Measurements from ENCODE around the gene DPYD. TPM values are rescaled to one million over a fixed set of nuclear protein-coding genes. Genes with fewer than 3 reads are reported as not detected.
A peak's percentile ranks its signal among the peaks of the same experiment; 100 is the strongest.

Gene DPYD
- polyA plus RNA-seq, 4 donors, result 11.4 to 44.8 (median 16.7) TPM

DNA sequence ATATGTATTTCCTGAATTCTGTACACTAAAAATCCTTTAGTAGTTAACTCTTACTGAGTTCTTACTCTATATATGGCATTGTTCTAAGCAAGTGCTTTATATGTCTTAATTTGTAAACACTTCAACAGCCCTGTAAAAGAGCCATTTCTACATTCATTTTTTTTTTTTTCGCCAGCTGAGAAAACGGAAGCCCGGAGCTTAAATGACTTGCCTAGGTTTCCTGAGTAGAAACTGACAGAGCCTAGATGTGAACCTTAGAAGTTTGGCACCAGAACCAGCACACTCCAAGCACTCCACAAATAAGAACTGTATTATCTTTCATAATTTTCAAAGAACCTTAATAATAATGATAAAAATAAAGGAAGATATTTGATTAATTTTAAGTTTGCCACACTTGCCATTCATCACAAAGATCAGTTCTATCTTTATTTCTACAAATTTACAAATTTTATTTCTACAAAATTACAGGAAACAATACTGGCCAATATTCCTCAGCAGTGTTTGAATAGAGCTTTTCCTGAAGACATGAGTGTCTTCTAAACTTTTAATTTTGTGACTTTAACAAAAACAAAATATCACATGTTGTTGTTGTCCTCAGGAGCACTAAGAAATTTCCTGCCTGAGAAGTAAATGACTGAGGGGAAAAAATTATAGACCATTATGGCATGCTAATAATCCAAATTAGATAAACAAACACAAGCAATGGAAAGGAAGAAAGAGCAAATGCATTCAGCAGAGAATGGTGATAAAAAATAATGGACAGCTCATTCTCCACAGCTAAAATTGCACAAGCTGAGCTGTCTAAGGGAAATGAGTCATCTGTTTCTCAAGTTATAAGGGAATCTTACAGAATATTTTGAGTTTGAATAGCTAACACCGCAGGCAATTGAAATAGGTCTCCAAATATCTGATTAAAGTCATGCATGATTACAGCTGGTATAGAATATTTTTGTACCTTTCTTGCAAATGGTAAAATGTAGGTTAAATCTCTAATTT is 71.2 kb downstream of the DPYD start:
- DNase-seq (ENCODE audit: low read depth in 4 of 4, low spot score in 3 of 4), result no peak

DNA sequence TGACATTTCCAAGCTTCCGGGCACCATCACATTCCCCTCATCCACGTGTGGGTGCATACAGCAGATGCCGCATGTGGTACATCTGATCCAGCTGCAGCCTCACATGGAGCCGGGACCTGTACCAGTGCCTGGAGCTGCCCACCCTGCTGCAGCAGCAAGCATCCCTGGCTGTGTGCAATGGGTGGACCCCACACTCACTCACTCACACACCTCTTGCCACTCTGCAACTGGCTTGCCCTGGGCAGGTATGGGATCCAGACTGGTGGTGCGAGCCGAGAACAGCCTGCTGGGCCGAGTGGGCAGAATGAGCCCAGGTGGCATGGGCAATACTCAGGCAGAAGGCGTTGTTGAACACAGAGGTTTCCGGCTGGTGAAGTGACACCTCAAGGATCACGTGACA is 75.0 kb downstream of the DPYD start:
- DNase-seq (ENCODE audit: low read depth in 4 of 4, low spot score in 3 of 4), result no peak

DNA sequence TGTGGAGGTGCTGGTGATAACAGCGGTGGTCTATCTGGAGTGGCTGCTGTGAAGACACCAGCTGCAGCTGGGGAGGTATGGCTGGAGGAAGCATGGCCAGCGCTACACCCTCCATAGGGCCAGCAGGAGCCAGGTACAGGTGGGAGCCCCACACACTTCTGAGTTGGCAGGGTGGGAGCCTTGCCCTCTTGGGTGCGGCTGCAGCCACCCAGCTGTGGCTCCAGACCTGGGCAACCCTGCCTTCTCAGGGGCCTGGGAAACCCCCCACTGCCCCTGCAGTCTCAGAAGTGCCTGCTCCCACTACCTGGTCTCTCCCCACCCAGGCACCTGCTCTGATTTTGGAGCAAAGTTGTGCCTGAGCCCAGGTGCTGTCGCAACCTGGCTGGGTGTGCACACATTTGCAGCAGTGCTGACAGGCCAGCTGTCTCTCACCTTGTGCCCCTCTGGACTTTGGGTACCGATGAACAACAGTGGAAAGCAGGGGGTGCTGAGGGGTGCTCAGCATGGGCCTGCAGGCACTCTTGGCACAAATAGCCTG is 76.2 kb downstream of the DPYD start:
- DNase-seq (ENCODE audit: low read depth in 4 of 4, low spot score in 3 of 4), result no peak

DNA sequence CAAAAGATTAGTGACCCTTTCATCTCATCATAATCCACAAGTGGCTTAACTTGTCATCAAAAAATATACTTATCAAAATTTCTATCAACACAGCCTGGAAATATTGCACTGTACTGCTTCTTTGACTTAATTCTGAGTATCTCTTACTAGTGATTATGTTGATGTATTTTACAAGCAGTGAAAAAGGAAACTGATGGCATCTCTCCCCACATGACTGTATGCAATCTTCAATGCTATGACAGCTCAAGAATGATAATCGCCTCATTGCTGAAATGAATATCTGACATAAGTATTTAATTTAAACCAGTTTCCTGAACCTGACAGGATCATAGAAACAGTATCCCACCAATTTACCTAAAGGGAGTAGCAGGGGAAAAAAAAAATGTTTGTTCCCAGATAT is 79.5 kb downstream of the DPYD start:
- no peak for DNase-seq (ENCODE audit: low read depth in 4 of 4, low spot score in 3 of 4)

DNA sequence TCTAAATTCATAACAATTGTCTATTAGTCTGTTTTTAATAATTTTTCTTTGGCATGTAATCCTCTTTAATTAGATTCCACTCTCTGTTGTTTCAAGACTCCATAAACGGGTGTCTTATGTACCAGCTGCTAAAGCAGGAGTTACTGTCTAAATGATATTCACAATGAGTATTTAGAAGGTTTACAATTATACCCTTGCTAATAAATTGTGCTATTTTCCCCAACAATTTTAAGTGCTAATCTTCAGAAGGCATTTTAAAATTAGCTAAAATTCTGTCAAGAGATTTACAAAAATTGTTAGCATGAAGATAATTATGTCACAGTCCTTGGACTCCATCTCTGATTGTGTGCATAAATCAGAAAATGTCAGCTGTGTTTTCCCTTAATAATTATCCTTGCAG is 83.7 kb downstream of the DPYD start:
- no peak for DNase-seq (ENCODE audit: low read depth in 4 of 4, low spot score in 3 of 4)

DNA sequence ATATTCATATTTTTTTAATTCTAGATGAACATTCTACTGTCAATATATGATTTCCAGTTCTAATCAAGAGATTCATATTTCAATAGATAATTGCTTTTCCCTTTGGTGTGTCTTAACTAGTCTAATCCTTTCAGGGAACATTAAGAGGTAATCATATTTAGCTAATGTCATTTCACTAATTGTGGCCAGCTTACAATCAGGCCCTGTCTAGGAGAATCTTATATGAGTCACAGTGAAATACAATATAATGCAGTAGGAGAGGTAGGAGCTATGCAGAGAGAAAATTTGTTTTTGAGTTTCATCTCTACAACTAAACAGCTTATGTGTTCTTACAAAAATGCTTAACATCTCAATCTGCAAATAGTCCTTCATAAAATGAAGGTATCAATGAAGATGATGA is 85.9 kb downstream of the DPYD start:
- DNase-seq (ENCODE audit: low read depth in 4 of 4, low spot score in 3 of 4), result no peak

DNA sequence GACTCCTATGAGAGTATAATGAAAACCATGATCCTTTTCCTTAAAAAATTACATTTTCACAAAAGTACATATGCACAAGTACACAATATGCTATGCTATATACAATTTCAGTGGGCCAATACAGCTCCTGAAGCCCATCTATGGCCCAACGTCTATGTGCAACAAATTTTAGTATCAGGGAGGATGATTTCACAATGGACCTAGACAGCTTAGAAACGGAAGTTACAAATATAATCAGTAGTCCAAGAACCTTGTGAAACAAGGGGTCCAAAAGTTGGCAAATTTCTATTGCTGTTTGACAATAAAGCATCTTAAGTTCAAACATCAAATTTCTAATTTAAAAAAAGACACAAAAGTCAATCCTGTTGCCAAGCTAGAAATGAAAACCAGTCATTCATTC is 87.0 kb downstream of the DPYD start:
- DNase-seq (ENCODE audit: low read depth in 4 of 4, low spot score in 3 of 4), result no peak

DNA sequence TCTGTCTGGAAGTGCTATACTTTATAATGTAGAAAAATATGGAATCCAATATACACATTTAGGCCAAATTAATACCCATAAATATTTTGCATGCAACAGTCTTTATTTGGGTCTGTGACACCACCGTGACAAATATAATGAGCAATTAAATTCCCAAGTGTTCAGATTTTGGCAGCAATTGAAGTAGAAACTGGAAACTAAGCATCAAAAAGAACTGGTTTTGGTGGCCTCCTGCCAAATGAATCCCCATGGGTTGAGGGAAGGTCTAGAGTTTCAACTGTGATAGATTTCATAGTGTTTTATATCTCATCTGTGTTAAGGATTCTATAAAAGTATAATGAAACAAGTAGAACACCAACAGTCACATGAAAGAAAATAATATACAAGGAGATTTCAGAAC is 88.4 kb downstream of the DPYD start:
- DNase-seq (ENCODE audit: low read depth in 4 of 4, low spot score in 3 of 4), result no peak

DNA sequence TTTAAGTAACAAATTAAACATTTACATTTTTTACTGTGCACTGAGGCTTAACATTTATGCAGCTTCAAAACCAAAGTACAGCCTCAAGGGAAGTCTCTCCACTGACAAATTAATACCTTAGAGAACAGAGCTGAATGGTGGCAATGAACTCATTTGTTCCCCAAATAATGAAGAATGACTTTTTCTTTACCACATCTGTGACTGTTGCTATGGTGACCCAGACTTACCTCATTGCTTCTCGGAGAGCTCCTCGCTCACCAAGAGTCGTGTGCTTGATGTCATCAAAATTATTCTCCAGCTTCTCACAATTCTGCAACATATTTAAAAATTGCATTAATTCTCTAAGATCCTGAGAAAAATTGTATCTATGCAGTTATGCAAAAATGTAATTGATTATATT is 92.9 kb downstream of the DPYD start:
- DNase-seq (ENCODE audit: low read depth in 4 of 4, low spot score in 3 of 4), result no peak

DNA sequence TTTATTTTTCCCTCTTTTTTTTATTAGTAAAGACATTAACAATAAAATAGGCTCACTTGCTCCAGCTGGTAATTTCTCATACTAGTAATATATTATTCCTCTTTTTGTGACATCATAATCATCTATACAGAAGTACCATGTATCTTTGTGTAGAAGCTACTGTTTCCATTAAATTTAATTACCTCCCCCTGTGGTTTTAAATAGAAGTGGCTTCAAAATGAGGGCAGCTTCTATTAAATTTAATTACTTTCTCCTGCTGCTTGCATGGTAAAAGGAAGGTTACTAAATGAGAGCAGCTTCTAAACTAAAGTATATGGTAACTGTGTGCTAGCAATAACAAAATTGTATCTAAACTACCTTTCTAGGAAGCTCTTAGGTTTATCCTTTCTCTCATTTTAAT is 94.0 kb downstream of the DPYD start:
- DNase-seq (ENCODE audit: low read depth in 4 of 4, low spot score in 3 of 4), result no peak

DNA sequence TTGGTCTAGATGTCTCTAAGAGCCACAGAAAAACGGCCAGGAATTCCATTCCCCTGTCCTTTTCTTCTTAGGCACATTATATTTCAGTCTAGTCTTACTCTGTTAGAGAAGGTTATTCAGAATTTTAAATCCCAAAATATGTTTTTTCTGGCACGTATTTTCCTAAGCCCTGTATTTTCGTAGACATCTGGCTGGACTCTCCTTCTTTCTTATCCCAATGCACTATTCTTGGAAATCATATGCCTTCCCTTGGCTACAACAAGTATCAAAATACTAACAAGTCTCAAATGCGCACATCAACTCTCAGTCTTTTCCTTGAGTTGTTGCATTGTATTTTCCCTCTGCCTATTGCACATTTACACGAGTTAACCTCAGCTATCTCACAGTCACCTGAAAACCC is 96.2 kb downstream of the DPYD start:
- DNase-seq (ENCODE audit: low read depth in 4 of 4, low spot score in 3 of 4), result no peak

DNA sequence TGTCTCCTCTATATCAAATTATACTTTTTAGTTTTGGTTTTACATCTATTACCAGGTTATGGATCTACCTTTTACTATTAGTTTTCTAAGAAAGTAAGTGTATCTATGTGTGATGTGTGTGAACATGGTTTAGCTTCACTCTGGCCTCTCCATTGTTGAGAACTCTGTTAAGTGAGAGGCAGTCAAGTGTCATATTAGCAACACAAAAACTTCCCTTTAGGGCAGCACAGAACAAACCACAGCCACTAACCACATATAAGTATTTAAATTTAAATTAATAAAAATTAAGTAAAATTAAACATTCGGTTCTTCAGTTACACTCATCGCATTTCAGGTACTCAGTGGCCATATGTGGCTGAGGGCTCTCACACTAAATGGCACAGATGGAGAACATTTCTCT is 96.6 kb downstream of the DPYD start:
- DNase-seq (ENCODE audit: low read depth in 4 of 4, low spot score in 3 of 4), result no peak

DNA sequence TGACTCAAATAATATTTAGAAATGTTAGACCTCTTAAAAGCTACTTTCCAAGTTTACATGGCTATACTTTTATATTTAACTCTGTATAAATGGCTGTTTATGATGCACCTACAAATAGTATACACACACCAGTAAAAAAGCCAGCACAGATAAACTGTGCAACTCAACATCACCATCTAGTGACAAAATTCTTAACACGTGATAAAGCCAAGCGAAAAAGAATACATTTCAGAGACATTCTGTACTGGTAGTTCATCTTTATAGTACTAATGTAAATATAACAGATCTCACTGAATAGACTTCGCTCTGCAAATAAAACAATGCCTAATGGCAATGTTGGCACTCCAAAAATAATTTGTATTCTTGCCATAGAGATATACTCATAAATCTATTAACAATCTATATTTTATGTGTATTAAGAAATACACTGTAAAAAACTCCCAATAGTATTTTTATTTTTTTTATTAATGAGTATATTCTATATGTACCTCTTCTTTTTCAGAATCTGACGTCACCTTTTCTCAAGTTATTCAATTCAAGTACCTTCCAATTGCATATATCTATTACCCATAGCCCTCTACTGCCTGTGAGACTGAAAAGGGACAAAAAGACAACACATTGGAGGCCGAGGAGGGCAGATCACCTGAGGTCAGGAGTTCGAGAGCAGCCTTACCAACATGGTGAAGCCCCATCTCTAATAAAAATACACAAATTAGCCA is 100.2 kb downstream of the DPYD start:
- peak in 1 of 4 donors; percentile 8 for DNase-seq (ENCODE audit: low read depth in 4 of 4, low spot score in 3 of 4)

DNA sequence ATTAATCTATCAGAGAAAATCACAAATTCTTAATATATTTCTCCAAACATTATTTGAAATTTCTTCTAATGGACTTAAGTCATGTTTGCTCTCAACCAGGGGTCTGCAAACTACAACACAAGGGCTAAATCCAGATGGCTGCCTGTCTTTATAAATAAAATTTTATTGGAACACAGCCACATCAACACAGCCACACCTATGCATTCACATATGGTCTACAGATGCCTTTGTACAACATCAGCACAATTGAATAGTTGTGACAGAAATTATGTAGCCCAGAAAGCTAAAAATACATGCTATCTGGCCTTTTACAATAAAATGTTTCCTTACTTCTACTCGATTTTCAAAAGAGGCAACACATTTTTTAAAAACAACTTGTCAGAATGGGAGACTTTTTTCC is 103.9 kb downstream of the DPYD start:
- DNase-seq (ENCODE audit: low read depth in 4 of 4, low spot score in 3 of 4), result no peak

DNA sequence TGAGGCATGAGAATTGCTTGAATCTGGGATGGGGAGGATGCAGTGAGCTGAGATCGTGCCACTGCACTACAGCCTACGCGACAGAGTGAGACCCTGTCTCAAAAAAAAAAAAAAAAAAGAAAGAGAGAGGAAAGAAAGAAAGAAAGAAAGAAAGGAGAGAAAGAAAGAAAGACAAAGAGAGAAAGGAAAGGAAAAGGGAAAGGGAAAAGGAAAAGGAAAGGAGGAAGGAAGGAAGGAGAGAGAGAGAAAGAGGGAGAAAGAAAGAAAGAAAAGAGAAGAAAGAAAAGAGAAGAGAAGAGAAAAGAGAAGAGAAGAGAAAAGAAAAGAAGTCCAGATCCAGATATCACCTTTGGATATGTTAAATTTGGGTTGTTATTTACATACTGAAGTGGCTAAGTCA is 106.0 kb downstream of the DPYD start:
- DNase-seq (ENCODE audit: low read depth in 4 of 4, low spot score in 3 of 4), result no peak

DNA sequence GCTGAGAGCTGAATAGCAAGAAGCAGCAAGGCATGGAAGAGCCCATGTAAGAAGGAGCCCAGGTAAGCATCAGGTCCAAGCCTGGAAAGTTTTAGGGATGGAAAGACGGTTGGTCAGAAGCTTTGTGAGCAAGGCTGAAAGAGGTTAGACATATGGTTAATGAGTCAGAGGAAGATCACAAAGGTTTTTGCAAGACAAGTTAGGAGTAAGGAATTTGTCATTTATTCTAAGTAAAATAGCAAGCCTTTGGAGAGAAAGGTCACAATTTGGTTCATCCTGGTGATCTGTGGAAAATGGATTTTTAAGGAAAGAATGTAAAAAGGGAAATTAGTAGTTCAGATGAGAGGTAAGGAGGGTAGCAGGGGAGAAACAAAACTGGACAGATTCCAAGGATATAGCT is 106.7 kb downstream of the DPYD start:
- no peak for DNase-seq (ENCODE audit: low read depth in 4 of 4, low spot score in 3 of 4)

DNA sequence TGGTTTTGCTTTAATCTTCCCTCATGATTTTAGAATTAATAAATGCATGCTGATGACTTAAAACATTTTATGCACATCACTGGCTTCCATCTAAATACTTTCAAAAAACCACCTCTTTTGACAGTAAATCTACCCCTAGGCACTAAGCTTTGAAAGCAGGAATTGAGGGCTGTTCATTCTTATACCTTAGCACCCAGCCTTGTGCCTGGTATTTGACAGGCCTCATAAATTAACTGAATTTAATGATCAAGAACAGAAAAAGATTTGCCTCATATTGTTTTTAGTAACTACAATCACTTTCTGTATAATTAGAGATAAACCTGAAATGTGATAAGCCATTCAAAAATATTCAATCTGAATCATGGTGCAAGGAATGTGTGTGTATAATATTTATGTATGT is 108.8 kb downstream of the DPYD start:
- no peak for DNase-seq (ENCODE audit: low read depth in 4 of 4, low spot score in 3 of 4)

DNA sequence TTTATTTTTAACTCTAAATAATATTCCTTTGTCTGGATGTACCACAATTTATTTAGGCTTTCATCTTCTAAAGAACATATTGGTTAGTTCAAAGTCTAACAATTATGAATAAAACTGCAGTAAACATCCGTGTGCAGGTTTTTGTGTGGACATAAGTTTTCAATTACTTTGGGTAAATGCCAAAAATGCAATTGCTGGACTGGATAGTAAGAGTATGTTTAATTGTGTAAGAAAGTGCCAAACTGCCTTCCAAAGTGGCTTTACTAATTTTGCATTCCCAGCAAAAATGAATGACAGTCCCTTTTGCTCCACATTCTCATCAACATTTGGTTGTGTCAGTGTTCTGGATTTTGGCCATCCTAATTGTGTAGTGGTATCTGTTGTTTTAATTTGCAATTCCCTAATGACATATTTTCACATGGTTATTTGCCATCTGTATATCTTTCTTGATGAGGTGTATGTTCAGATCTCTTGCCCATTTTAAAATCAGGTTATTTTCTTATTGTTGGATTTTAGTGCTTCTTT is 113.8 kb downstream of the DPYD start:
- DNase-seq (ENCODE audit: low read depth in 4 of 4, low spot score in 3 of 4), result no peak

DNA sequence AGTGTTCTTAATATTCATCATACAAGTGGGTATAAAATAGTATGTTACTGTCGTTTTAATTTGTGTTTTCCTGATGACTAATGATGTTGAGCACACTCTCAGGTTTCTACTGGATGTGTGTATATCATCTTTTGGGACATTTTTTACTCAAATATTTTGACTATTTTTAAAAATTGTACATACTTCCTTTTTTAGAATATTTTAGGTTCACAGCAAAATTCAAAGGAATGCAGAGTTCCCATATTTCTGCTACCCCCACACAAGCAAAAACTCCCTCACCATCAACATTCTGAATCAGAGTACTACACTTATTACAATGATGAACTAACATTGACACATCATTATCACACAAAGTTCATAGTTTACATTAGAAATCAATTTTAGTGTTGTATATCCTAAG is 114.5 kb downstream of the DPYD start:
- DNase-seq (ENCODE audit: low read depth in 4 of 4, low spot score in 3 of 4), result no peak

DNA sequence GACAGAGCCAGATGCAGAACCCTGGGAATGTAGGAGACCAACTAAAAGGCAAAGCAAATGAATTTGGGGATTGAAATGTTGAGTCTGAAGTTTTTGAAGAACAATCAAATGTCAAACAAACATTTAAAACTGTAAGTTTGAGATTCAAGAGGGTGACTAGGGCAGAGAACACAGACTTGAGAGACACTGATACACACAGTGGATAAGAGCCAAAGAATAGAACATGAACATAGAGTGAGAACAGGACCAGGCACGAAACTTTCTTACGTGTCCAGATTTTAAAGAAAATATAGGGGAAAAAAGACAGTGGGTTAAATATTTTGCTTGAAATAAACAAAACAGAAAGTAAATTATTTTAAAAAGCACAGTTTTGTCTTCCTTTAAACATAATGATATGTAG is 115.7 kb downstream of the DPYD start:
- DNase-seq (ENCODE audit: low read depth in 4 of 4, low spot score in 3 of 4), result no peak

DNA sequence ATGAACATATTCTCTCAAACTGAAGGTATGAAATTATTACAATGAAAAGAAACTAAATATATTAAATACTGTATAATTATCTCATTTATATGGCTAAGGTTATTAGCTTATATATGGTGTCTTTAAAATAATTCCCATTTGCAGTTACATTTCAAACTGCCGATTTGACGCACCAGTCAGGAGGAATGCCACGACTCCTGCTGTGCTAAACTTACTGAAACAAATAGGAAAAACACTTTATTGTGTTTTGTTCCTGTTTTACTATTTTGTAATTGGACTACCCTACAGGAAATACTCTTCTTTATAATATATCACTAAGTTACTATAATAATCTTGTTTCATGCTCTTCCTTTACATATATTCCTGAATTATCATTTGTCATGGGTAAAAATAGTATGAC is 117.8 kb downstream of the DPYD start:
- DNase-seq (ENCODE audit: low read depth in 4 of 4, low spot score in 3 of 4), result no peak

DNA sequence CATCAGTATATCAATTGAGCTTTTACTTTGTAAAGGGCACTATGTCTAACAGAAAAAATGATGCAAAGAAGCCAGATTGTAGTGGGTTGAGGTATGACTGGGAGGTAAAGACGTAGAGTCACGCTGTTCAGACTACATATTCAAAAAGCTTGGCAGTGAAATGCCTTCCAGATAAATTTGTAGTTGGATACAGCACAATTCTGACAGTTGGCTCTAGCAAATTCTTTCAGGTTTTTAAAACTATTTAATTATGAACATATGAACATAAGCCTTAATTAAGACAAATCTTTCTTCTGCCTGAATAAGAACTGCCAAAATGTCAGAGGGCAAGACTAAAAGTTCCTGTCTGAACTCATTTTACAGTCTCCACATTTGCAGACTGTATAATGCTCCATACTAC is 118.8 kb downstream of the DPYD start:
- no peak for DNase-seq (ENCODE audit: low read depth in 4 of 4, low spot score in 3 of 4)

All from left renal pelvis (tissue), 4 donors.